OCI-LY1 (cell line): ENCODE data around the gene ZBTB7C.

Source experiments
- EZH2 ChIP-seq: fragments of 200-600 bp; sonication (generic), shearing (Covaris generic); IDR thresholded peaks from 2 replicates; pipeline ENCODE4 v1.8.0; 2017; ENCODE audit warnings: borderline replicate concordance, mixed run types, mild to moderate bottlenecking, antibody characterized with exemption, low read length, moderate library complexity, mixed read lengths
- TF ChIP-seq, protein P1 (sequence below): fragments of 200-600 bp; sonication (generic), shearing (Covaris generic); IDR thresholded peaks from 2 replicates; pipeline ENCODE4 v1.5.1; 2017; ENCODE audit warnings: mild to moderate bottlenecking, antibody characterized with exemption, low read length, moderate library complexity, mixed read lengths

DNA sequence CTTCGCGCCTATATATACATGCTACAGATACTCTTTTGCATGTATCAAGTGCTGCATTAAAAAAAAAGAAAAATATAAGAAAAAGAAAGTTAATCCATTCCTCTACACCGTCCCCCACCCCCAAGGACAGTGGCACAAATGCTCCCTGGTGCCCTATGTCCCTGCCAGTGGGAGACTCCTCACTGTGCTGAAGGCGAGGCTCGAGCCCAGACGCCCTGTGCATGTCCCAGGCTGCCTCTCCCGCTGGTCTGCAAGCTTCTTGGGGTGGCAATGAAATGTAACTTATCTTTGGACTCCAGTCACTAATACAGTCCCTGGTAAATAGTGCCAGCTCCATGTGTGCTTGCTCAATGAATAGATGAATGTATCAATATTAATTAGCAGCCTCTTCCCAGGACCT lies 293.2 kb downstream of the ZBTB7C start:
- TF ChIP-seq EZH2, result no peak
- TF ChIP-seq, protein P1, sequence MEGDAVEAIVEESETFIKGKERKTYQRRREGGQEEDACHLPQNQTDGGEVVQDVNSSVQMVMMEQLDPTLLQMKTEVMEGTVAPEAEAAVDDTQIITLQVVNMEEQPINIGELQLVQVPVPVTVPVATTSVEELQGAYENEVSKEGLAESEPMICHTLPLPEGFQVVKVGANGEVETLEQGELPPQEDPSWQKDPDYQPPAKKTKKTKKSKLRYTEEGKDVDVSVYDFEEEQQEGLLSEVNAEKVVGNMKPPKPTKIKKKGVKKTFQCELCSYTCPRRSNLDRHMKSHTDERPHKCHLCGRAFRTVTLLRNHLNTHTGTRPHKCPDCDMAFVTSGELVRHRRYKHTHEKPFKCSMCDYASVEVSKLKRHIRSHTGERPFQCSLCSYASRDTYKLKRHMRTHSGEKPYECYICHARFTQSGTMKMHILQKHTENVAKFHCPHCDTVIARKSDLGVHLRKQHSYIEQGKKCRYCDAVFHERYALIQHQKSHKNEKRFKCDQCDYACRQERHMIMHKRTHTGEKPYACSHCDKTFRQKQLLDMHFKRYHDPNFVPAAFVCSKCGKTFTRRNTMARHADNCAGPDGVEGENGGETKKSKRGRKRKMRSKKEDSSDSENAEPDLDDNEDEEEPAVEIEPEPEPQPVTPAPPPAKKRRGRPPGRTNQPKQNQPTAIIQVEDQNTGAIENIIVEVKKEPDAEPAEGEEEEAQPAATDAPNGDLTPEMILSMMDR, result no peak
